ENCODE data around the gene ZNF215. TPM values are rescaled to one million over a fixed set of nuclear protein-coding genes. Genes with fewer than 3 reads are reported as not detected.

ZNF215 gene
- total and polyA plus RNA-seq, 2 of the 13 experiments (the other 11 are each of a cell fraction or from before 2014, with no cell fraction given) = not detected

DNA sequence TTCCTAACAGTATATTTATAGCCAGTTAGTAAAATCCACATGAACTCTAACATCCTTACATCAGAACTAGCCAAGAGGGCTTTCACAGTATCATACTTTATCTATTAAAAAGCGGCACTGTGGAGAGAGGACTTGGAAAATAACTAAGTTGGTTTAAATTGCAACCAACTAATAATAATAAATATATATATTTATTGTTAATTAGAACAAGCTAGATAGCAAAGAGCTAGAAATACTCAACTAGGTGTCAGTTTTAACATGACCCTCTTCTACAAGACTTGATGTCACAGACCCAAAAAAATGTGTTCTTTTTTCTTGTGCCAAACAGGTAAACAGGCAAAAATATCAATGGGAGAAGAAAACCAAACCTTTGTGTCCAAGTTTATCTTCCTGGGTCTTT is 5.5 kb upstream of the ZNF215 start, which contains the start of gene OR2D3:
TSS of gene OR2D3 (plus strand) at position 301 of the 400 bp plus-strand sequence. CDS start at position 301, 0 bp downstream.
- no peaks in the 10 kb centered on the region for H3K4me1 ChIP-seq (ENCODE audit: insufficient read depth, low read length)
- H2AFZ ChIP-seq (ENCODE audit: low read length) = no peak within 1 kb of the TSS
- in situ Hi-C loops (cut with HindIII; ENCODE audit: extremely low pct_ligation_motif_present, low pct_unique_long_range_greater_than_20kb) (no loop called here), intact Hi-C loops (cut with micrococcal nuclease; ENCODE audit: unreplicated experiment) (no loop called here)
- TF ChIP-seq, protein P1, sequence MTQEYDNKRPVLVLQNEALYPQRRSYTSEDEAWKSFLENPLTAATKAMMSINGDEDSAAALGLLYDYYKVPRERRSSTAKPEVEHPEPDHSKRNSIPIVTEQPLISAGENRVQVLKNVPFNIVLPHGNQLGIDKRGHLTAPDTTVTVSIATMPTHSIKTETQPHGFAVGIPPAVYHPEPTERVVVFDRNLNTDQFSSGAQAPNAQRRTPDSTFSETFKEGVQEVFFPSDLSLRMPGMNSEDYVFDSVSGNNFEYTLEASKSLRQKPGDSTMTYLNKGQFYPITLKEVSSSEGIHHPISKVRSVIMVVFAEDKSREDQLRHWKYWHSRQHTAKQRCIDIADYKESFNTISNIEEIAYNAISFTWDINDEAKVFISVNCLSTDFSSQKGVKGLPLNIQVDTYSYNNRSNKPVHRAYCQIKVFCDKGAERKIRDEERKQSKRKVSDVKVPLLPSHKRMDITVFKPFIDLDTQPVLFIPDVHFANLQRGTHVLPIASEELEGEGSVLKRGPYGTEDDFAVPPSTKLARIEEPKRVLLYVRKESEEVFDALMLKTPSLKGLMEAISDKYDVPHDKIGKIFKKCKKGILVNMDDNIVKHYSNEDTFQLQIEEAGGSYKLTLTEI (CRISPR knock-in tag; conservative IDR thresholded peaks at IDR 0.05) = no peak
- no peak for DNase-seq (ENCODE audit: low spot score)
- H3K9ac ChIP-seq (ENCODE audit: insufficient read depth, low read depth, low read length) = no peak within 1 kb of the TSS
- H3K27ac ChIP-seq (ENCODE audit: extremely low read length, insufficient read depth, low read length) = no peak within 1 kb of the TSS
- no peak within 1 kb of the TSS for H3K4me2 ChIP-seq (ENCODE audit: low read depth, low read length)
- H3K79me2 ChIP-seq (ENCODE audit: insufficient read depth, low read length) = no peaks in the 10 kb centered on the region
- FAIRE-seq = no peak
- no peaks in the 10 kb centered on the region for H3K9me3 ChIP-seq (ENCODE audit: low read length)
- peaks cover 2 to 6% of the 10 kb centered on the region in 2 experiments; a peak in 2 of 5 replicates for H3K27me3 ChIP-seq (ENCODE audit: control insufficient read depth in 1 of 2, insufficient read depth in 2 of 2, low read length in 2 of 2)
- ChIA-PET CTCF (ENCODE audit: low intra/inter-chr PET ratio, low total read pairs) (no interaction called here), POLR2A (no interaction called here)
- no peak for ATAC-seq
- WGBS (ENCODE audit: low lambda C conversion rate) = 6% methylated on average over 1 of the region's 1 CpG
- no peaks in the 10 kb centered on the region for H3K36me3 ChIP-seq (replicated peaks in 1 of 2; ENCODE audit: control insufficient read depth in 1 of 2, insufficient read depth in 2 of 2, low read length in 2 of 2)
- H4K20me1 ChIP-seq (ENCODE audit: insufficient read depth, low read length) = no peaks in the 10 kb centered on the region
- BruUV-seq (replicated peaks) = no TSS peak
- no peak within 1 kb of the TSS for H3K4me3 ChIP-seq (replicated peaks in 1 of 3; ENCODE audit: insufficient read depth in 1 of 3, low read depth in 2 of 3, low read length in 3 of 3)

DNA sequence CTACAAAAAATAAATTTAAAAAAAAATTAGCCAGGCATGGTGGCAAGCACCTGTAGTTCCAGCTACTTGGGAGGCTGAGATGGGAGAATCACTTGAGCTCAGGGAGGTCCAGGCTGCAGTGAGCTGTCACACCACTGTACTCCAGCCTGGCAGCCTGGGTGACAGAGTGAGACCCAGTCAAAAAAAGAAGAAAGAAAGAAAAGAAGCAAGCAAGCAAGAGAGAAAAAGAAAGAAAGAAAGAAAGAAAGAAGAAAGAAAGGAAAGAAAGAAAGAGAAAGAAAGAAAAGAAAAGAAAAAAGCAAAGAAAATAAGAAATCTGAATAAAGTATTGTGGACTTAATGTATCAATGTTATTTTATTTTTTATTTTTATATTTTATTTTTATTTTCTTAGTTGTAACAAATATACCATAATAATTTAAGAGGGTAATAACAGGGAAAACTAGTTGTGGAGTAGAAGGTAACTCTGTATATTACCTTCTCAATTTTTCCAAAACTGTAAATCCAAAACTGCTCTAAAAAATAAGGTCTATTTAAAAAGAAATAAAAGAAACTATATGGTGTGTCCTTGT is 1.1 kb upstream of the ZNF215 start:
- CTCF ChIA-PET (ENCODE audit: low intra/inter-chr PET ratio, low total read pairs) = no interaction called here
- H3K4me3 ChIP-seq (replicated peaks in 1 of 3; ENCODE audit: insufficient read depth in 1 of 3, low read depth in 2 of 3, low read length in 3 of 3) = no peak overlapping the region
- intact Hi-C loops (cut with micrococcal nuclease; ENCODE audit: unreplicated experiment) (no loop called here), in situ Hi-C loops (cut with HindIII; ENCODE audit: extremely low pct_ligation_motif_present, low pct_unique_long_range_greater_than_20kb) (no loop called here)
- no peak overlapping the region for H2AFZ ChIP-seq (ENCODE audit: low read length)
- no peaks in the 10 kb centered on the region for H3K4me1 ChIP-seq (ENCODE audit: insufficient read depth, low read length)
- peaks cover 0 to 23% of the 10 kb centered on the region in 2 experiments; a peak in 2 of 5 replicates for H3K27me3 ChIP-seq (ENCODE audit: control insufficient read depth in 1 of 2, insufficient read depth in 2 of 2, low read length in 2 of 2)
- H3K9me3 ChIP-seq (ENCODE audit: low read length) = no peaks in the 10 kb centered on the region
- no TSS peak for BruUV-seq (replicated peaks)
- ATAC-seq = no peak
- H3K36me3 ChIP-seq (replicated peaks in 1 of 2; ENCODE audit: control insufficient read depth in 1 of 2, insufficient read depth in 2 of 2, low read length in 2 of 2) = no peaks in the 10 kb centered on the region
- FAIRE-seq = no peak
- no peaks in the 10 kb centered on the region for H3K79me2 ChIP-seq (ENCODE audit: insufficient read depth, low read length)
- no peak overlapping the region for H3K9ac ChIP-seq (ENCODE audit: insufficient read depth, low read depth, low read length)
- POLR2A ChIA-PET = no interaction called here
- no peak for DNase-seq (ENCODE audit: low spot score)
- H3K27ac ChIP-seq (ENCODE audit: extremely low read length, insufficient read depth, low read length) = no peak overlapping the region
- no peak overlapping the region for H3K4me2 ChIP-seq (ENCODE audit: low read depth, low read length)
- no peaks in the 10 kb centered on the region for H4K20me1 ChIP-seq (ENCODE audit: insufficient read depth, low read length)
- TF ChIP-seq, protein P2, sequence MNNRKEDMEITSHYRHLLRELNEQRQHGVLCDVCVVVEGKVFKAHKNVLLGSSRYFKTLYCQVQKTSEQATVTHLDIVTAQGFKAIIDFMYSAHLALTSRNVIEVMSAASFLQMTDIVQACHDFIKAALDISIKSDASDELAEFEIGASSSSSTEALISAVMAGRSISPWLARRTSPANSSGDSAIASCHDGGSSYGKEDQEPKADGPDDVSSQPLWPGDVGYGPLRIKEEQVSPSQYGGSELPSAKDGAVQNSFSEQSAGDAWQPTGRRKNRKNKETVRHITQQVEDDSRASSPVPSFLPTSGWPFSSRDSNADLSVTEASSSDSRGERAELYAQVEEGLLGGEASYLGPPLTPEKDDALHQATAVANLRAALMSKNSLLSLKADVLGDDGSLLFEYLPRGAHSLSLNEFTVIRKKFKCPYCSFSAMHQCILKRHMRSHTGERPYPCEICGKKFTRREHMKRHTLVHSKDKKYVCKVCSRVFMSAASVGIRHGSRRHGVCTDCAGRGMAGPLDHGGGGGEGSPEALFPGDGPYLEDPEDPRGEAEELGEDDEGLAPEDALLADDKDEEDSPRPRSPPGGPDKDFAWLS (CRISPR knock-in tag; IDR thresholded peaks at IDR 0.05; ENCODE audit: borderline replicate concordance) = no peak
- TF ChIP-seq, protein P3, sequence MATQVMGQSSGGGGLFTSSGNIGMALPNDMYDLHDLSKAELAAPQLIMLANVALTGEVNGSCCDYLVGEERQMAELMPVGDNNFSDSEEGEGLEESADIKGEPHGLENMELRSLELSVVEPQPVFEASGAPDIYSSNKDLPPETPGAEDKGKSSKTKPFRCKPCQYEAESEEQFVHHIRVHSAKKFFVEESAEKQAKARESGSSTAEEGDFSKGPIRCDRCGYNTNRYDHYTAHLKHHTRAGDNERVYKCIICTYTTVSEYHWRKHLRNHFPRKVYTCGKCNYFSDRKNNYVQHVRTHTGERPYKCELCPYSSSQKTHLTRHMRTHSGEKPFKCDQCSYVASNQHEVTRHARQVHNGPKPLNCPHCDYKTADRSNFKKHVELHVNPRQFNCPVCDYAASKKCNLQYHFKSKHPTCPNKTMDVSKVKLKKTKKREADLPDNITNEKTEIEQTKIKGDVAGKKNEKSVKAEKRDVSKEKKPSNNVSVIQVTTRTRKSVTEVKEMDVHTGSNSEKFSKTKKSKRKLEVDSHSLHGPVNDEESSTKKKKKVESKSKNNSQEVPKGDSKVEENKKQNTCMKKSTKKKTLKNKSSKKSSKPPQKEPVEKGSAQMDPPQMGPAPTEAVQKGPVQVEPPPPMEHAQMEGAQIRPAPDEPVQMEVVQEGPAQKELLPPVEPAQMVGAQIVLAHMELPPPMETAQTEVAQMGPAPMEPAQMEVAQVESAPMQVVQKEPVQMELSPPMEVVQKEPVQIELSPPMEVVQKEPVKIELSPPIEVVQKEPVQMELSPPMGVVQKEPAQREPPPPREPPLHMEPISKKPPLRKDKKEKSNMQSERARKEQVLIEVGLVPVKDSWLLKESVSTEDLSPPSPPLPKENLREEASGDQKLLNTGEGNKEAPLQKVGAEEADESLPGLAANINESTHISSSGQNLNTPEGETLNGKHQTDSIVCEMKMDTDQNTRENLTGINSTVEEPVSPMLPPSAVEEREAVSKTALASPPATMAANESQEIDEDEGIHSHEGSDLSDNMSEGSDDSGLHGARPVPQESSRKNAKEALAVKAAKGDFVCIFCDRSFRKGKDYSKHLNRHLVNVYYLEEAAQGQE (IDR thresholded peaks at IDR 0.05; ENCODE audit: borderline replicate concordance in 1 of 2, low read depth in 1 of 2, low read length in 2 of 2) = no peak
- TF ChIP-seq, protein P4, sequence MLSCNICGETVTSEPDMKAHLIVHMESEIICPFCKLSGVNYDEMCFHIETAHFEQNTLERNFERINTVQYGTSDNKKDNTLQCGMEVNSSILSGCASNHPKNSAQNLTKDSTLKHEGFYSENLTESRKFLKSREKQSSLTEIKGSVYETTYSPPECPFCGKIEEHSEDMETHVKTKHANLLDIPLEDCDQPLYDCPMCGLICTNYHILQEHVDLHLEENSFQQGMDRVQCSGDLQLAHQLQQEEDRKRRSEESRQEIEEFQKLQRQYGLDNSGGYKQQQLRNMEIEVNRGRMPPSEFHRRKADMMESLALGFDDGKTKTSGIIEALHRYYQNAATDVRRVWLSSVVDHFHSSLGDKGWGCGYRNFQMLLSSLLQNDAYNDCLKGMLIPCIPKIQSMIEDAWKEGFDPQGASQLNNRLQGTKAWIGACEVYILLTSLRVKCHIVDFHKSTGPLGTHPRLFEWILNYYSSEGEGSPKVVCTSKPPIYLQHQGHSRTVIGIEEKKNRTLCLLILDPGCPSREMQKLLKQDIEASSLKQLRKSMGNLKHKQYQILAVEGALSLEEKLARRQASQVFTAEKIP (CRISPR knock-in tag; IDR thresholded peaks at IDR 0.05; ENCODE audit: borderline replicate concordance) = no peak
- no peak for TF ChIP-seq ZNF282 (IDR thresholded peaks at IDR 0.05; ENCODE audit: partially characterized antibody)
- no peak for TF ChIP-seq ZNF776 (CRISPR knock-in tag; IDR thresholded peaks at IDR 0.05)

Measured in HepG2 (cell line).